GM21723 (cell line): ENCODE results near the gene RESF1.

Experiments
- ATAC-seq: cut with Tn5 transposase; IDR thresholded peaks from one replicate; pipeline ENCODE4 v1.9.1; 2021; ENCODE audit warnings: mild to moderate bottlenecking, moderate library complexity; ENCODE audit not compliant: unreplicated experiment

RESF1 gene

DNA sequence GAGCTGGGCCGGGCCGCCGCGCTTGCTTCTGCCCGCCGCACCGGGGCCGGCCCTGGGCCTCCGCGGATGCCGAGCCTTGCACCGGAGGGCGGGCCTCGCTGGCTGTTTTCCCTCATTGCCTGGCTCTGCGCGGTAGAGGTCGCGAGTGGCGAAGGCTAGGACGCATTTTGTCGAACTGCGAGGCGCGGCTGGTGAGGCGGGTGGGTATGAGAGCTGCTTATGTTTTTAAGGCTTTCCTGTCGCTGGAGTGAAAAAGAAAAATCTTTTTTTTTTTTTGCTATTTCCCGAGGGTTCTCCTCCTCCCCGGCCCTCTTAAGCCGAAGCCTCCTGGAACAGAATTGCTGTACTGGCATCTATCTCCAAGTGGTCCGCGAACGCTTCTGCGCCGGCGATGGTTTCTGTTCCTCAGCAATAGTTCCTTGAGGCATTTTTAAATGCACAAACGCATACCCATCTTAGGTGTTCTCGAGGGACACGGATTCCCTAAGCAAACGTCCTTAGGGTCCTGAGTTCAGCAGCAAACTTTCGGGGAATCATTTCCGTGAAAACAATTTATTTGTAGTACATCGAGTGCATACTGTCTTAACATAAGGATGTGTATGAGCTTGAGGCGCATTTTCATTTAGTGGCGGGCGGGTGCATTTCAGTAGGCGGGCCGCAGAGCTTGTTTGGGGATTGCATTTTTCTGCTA lies 631 bp downstream of the RESF1 start:
- peak; percentile 44 for ATAC-seq

DNA sequence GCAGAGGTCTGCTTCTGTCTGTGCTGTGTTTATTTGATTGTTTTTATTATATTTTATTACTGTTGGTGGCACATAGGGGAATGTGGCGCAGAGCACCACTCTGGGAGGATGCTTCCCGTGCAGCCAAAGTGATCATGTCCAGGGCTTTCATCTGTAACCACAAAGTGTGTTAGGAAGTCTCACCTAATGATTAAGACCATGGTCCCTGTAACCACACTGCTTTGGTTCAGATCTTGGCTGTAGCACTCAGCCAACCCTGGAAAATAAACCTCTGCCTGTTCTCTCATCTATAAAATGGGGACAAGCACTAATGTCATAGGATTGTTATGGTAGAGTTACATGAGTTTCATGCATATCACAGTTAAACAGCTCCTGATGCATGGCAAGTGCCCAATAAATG lies 1.9 kb downstream of the RESF1 start:
- no peak for ATAC-seq

DNA sequence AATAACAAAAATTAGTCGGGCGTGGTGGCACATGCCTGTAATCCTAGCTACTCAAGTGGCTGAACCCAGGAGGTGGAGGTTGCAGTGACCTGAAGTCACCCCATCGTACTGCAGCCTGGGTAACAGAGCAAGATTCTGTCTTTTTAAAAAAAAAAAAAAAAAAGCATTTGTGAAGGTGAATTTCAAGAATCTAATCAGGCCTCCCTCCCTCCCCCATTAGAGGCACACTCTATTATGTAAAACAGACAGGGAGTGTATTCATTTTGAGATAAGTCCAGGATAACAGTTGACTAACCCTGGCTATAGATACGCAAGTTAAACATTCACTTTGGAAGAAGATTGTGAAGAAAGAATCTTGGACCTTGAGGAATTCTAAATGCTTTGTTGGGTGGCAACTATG lies 2.9 kb downstream of the RESF1 start:
- no peak for ATAC-seq

GRCh38 chr12:31964280-31964679 lies 5.1 kb downstream of the RESF1 start:
- no peak for ATAC-seq

DNA sequence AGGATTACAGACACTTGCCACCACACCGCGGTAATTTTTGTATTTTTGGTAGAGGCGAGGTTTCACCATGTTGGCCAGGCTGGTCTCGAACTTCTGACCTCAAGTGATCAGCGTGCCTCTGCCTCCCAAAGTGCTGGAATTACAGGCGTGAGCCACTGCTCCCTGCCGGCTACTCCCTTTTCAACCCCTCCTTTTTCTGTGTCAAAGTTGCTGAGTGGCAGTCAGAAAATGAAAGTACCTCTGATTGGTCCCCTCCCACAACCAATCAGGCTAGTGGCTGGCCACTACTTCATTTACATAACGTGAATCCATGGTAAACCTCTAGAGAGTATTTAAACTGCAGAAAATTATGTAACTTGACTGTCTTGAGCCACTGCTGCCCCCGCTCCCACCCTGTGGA lies 5.9 kb downstream of the RESF1 start:
- ATAC-seq: no peak

GRCh38 chr12:31966558-31967205 lies 7.5 kb downstream of the RESF1 start:
- ATAC-seq: no peak

DNA sequence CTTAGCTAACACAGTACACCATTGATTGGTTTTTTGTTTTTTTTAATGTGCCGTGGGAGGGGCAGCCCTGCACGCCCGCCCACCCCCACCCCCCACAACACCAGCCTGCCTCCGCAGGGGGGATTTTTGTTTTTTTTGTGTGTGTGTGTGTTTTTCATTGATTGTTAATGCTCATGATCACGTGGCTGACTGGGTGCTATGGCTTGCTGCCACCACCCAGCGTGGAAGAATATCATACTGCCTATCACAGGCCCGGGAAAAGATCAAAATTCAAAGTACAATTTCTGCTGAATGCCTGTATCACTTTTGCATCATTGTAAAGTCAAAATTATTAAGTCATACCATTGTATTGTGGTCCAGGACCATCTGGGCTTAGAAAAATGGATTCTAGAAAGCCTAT lies 8.3 kb downstream of the RESF1 start:
- no peak for ATAC-seq

GRCh38 chr12:31970199-31970598 lies 11.0 kb downstream of the RESF1 start:
- no peak for ATAC-seq

GRCh38 chr12:31973818-31974217 lies 14.6 kb downstream of the RESF1 start:
- ATAC-seq: no peak

- ATAC-seq: no peak
Observed at GRCh38 chr12:31974673-31975072, 15.5 kb downstream of the RESF1 start.

DNA sequence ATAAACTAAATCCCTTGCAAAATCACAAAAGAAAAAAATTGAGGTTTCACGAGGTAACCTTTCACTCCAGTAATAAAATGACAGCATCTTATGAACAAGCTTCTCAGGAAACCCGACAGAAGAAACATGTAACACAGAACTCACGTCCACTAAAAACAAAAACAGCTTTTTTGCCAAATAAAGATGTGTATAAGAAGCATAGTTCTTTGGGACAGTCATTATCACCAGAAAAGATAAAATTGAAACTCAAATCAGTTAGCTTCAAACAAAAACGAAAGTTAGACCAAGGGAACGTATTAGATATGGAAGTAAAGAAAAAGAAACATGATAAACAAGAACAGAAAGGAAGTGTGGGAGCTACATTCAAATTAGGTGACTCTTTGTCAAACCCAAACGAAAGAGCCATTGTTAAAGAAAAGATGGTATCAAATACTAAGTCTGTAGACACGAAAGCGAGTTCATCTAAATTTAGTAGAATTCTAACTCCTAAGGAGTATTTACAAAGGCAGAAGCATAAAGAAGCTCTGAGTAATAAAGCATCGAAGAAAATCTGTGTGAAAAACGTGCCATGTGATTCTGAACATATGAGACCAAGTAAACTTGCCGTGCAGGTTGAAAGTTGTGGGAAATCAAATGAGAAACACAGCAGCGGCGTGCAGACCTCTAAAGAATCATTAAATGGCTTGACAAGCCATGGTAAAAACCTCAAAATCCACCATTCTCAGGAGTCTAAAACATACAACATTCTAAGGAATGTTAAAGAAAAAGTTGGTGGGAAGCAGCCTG lies 25.8 kb downstream of the RESF1 start:
- ATAC-seq: no peak

DNA sequence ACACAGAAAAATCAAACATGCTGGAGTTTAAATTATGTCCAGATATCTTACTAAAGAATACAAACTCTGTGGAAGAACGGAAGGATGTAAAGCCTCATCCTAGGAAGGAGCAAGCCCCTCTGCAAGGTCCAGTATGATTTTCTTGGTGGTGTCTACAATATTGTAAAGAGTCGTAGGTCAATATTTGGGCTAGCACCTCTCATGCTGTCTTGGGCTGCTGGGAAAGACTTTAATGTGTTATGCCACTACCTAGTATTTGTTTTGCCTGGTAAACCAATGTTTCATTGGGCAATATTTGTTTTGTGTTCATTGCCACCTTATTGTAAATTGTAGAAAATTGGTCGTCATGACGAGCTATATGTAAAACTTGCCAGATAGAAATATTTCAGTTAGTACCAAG lies 26.6 kb downstream of the RESF1 start:
- no peak for ATAC-seq

DNA sequence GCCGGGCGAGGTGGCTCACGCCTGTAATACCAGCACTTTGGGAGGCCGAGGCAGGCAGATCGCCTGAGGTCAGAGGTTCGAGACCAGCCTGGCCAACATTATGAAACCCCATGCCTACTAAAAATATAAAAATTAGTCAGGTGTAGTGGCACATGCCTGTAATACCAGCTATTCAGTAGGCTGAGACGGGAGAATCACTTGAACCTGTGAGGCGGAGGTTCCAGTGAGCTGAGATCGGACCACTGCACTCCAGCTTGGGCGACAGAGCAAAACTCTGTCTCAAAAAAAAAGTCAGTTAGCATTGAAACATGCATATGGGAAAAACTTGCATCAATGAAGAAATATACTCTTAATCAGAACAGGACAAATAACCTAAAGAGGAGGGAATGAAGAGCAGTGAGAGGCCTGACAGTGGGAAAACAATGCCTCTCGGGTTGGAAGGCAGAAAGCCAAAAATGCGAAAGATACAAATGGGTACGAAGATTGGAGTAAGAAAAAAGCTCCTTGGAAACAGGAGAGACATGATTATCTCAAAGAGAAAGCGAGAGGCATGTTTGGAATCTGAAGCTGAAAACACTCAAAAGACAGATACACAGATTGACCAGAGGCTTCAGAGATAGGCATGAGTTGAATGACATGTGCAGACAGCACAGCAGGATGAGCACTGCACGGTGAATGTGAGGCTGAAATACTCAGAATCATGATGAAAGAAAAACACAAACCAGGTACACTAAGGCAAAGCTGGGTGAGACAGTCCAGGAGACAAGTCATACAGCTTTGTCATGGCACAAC lies 30.6 kb downstream of the RESF1 start:
- no peak for ATAC-seq

DNA sequence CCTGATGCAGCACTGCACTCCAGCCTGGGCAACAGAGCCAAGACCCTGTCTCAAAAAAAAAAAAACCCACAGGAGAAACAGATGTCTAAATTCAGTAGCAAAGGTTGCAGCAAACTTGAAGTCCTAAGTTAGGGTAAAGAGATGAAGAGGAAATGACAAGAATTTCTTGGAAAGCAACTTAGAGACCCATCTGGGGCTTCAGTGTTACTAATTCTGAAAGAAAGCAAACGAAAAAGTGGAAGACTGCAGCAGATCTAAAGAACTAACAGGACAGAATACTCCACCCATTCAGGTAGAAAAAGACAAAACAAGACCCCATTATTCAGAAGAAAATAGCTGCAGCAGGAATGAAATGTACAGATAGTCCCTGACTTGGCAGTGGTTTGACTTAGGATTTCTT lies 31.9 kb downstream of the RESF1 start:
- ATAC-seq: no peak

DNA sequence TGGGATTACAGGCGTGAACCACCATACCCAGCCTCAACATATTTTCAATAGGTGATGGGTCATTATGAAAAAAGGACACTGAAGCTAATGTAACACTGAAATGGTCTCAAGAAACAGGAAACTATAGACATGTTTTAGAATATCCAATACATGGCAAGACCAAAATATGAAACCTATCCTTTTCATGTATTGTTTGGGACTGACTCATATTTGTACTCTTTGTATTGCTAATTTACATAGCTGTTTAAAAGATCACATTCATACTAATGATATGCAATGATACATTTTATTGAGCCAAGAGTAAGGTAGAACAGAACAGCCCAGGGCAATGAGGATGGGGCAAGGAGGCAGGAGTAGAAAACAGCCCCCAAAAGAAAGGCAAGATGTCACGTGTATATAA lies 32.6 kb downstream of the RESF1 start:
- ATAC-seq: no peak

- no peak for ATAC-seq
Observed at GRCh38 chr12:31999692-32000091, 40.5 kb downstream of the RESF1 start.

- ATAC-seq: no peak
Observed at GRCh38 chr12:32000373-32001005, 41.3 kb downstream of the RESF1 start.

DNA sequence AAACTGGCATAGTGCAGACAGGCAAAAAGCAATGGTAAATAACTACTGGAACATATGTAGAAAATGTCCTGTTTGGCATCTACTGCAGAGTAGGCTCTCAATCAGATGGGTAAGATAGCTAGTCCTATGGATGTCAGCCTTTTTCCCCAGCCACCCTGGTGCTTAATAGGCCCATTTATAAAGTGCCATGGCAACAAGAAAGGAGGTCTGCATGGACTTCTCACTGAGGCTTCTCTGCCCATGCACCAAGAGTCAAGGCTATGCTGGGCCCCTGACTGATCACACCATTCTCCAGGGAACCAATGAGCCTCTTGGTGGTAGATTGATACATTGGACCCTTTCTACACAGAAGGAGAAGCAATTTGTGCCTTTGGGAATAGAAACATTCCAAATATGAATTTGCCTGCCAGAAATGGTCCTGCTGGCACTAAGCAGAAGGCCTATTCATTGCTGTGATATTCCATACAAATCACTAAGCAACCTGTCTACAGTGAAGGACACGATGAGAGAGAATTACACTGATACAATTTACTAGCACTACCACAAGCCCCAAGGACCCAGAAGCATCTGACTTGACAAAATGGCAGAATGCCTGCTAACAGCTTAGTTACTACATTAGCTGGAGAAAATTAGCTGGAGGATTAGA lies 43.8 kb downstream of the RESF1 start:
- ATAC-seq: no peak

DNA sequence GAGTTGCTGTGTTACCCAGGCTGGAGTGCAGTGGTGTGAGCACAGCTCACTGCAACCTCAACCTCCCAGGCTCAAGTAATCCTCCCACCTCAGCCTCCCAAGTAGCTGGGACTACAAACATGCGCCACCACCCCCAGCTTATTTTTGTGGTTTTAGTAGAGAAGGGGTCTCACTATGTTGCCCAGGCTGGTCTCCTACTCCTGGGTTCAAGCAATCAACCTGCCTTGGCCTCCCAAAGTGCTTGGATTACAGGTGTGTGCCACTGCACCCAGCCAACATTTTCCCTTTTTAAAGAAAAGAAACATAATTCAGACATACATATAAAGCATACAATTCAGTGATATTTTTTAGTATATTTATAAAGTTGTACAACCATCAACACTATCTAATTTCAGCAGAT lies 44.4 kb downstream of the RESF1 start:
- no peak for ATAC-seq

DNA sequence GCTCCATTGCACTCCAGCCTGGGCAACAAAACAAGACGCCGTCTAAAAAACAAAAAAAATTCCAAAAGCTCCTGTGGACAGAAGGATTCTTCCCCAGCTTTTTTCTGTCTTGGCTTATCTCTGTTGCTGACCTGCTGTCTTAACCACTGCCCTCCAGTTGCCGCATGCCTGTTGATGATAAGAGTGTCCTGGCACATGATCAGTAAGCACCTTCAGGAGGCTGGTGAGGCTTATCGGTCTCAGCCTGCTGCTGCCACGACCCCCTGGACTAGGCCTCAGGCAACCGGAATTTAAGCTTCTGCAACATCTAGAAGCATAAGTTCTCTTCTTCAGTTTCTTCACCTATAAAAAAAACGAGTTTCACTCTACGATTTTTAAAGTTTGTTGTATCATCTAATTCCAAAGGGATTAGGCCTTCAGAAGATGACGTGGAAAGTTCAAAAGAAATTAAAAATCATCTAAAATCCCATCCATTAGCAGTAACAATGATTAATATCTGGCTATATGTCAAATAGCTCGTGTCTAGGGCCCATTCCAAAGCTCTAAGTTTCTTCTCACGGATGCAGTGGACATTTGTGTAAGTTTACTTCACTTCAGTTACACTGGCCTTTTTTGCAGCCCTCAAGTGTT lies 46.4 kb downstream of the RESF1 start:
- ATAC-seq: no peak
